HepG2 (cell line): ENCODE results near the gene ST7L.

Experiments
- ATRX ChIP-seq: sonication (generic); formaldehyde crosslinking; IDR thresholded peaks from 2 replicates; pipeline ENCODE4 v1.4.0; 2020; ENCODE audit warnings: missing genetic modification reagents, borderline replicate concordance
- CTCF ChIP-seq: sonication (generic); formaldehyde crosslinking; IDR thresholded peaks from 2 replicates; pipeline ENCODE4 v1.5.0; 2020; ENCODE audit warnings: mild to moderate bottlenecking, missing genetic modification reagents, moderate library complexity
- NR3C1 ChIP-seq: sonication (generic); formaldehyde crosslinking; IDR thresholded peaks from 2 replicates; pipeline ENCODE4 v1.4.0; 2020; ENCODE audit warnings: missing genetic modification reagents

- TF ChIP-seq ATRX (CRISPR knock-in tag) (no peak), NR3C1 (no peak), CTCF (CRISPR knock-in tag) (no peak)
These were observed 70.4 kb downstream of the ST7L start for GRCh38 chr1:112548547-112548946.
